Left ventricle myocardium superior (tissue), 1 donor: Measurements from ENCODE around the gene C1QTNF6. TPM values are rescaled to one million over a fixed set of nuclear protein-coding genes. Genes with fewer than 3 reads are reported as not detected.

Source experiments
- ATAC-seq: fragments of 200-7000 bp; cut with Tn5 transposase; one replicate; pipeline ENCODE4 v1.9.1; 2020; ENCODE audit warnings: mild to moderate bottlenecking, moderate library complexity
- DNase-seq: peaks from one replicate; pipeline ENCODE4 v3.0.0-alpha.2; 2020
- intact Hi-C: fragments of 100-400 bp; cut with micrococcal nuclease; formaldehyde crosslinking; loops from one replicate; pipeline ENCODE4 v1.11.0; 2022
- total RNA-seq: library from RNA; stranded (reverse); fragmentation: NEBNext Ultra II Directional; extraction: Animal tissue kit (Norgen Biotek cat#: 25700); gene quantifications from one replicate; pipeline ENCODE4 v1.2.1, GENCODE V29; 2021
- donor health status: DM: no; HTN: yes; CAD: no; lungs with severe emphysema.

The C1QTNF6 gene
- total RNA-seq, 1 donor from 2014 or later: 1.1 TPM

GRCh38 chr22:37137903-37138665 lies 50.0 kb downstream of the C1QTNF6 start:
- DNase-seq (no peak), ATAC-seq (no peak)
- intact Hi-C loops: no loop called here

- ATAC-seq: no peak
- intact Hi-C loops: no loop called here
- DNase-seq: no peak
Measured at GRCh38 chr22:37137131-37137530, 50.9 kb downstream of the C1QTNF6 start.

- ATAC-seq (no peak), DNase-seq (no peak)
- intact Hi-C loops: no loop called here
Measured at GRCh38 chr22:37135023-37135422, 53.0 kb downstream of the C1QTNF6 start.

- no peak for ATAC-seq
- intact Hi-C loops: no loop called here
- DNase-seq: no peak
Measured at GRCh38 chr22:37133304-37134018, 54.6 kb downstream of the C1QTNF6 start.

GRCh38 chr22:37132773-37133172 lies 55.3 kb downstream of the C1QTNF6 start:
- intact Hi-C loops: no loop called here
- ATAC-seq: no peak
- no peak for DNase-seq

Other genes starting within 250 kb of the C1QTNF6 start
- 45.8 TPM for gene TST, start 168.8 kb downstream of the C1QTNF6 start, total RNA-seq
- 56.7 TPM for gene MPST, start 168.5 kb downstream of the C1QTNF6 start, total RNA-seq
- 9.8 TPM for gene KCTD17, start 136.5 kb downstream of the C1QTNF6 start, total RNA-seq
- not detected for gene TMPRSS6, start 78.5 kb downstream of the C1QTNF6 start, total RNA-seq
- gene IL2RB, start 38.3 kb downstream of the C1QTNF6 start, total RNA-seq: 0.79 TPM
- gene SSTR3, start 24.2 kb upstream of the C1QTNF6 start, total RNA-seq: not detected
- 5.1 TPM for gene RAC2, start 56.0 kb upstream of the C1QTNF6 start, total RNA-seq
- 6.2 TPM for gene CYTH4, start 94.3 kb upstream of the C1QTNF6 start, total RNA-seq
- gene ELFN2, start 239.2 kb upstream of the C1QTNF6 start, total RNA-seq: 0.05 TPM